NCI-H446 (cell line): ENCODE measurements around the gene KRT5.
A peak's percentile ranks its signal among the peaks of the same experiment; 100 is the strongest.

ENCODE experiments used
- DNase-seq, 2 experiments: peaks; one replicate each; lab custom pipeline; 2025; lab: John Stamatoyannopoulos, UW

Gene KRT5

GRCh38 chr12:52537101-52537500 lies 16.9 kb upstream of the KRT5 start:
- no peak for DNase-seq

- no peak for DNase-seq
Measured at GRCh38 chr12:52535574-52535973, 15.4 kb upstream of the KRT5 start.

- DNase-seq = no peak
Measured at GRCh38 chr12:52534482-52534881, 14.3 kb upstream of the KRT5 start.

GRCh38 chr12:52533686-52534470 lies 13.7 kb upstream of the KRT5 start:
- no peak for DNase-seq

- DNase-seq = no peak
Measured at GRCh38 chr12:52532636-52533035, 12.4 kb upstream of the KRT5 start.

GRCh38 chr12:52531566-52532300 lies 11.5 kb upstream of the KRT5 start:
- no peak for DNase-seq

- DNase-seq = no peak
Measured at GRCh38 chr12:52530905-52531304, 10.7 kb upstream of the KRT5 start.

GRCh38 chr12:52530366-52530765 lies 10.2 kb upstream of the KRT5 start:
- DNase-seq = no peak

GRCh38 chr12:52529846-52530245 lies 9.7 kb upstream of the KRT5 start:
- DNase-seq = no peak

GRCh38 chr12:52529417-52529816 lies 9.2 kb upstream of the KRT5 start:
- DNase-seq = no peak

GRCh38 chr12:52528641-52529143 lies 8.5 kb upstream of the KRT5 start:
- DNase-seq = no peak

- DNase-seq = no peak
Measured at GRCh38 chr12:52527121-52527800, 7.1 kb upstream of the KRT5 start.

- no peak for DNase-seq
Measured at GRCh38 chr12:52526511-52526951, 6.3 kb upstream of the KRT5 start.

GRCh38 chr12:52525661-52526499 lies 5.7 kb upstream of the KRT5 start:
- DNase-seq = no peak

- DNase-seq = no peak
Measured at GRCh38 chr12:52524898-52525591, 4.9 kb upstream of the KRT5 start.

- DNase-seq = no peak
Measured at GRCh38 chr12:52524241-52524897, 4.2 kb upstream of the KRT5 start.

- no peak for DNase-seq
Measured at GRCh38 chr12:52523824-52524223, 3.6 kb upstream of the KRT5 start.

GRCh38 chr12:52522346-52523011 lies 2.3 kb upstream of the KRT5 start:
- peak in 1 of 2 experiments; percentile 16 for DNase-seq

- DNase-seq = no peak
Measured at GRCh38 chr12:52521568-52522266, 1.5 kb upstream of the KRT5 start.
